Vagina (tissue), 2 donors: ENCODE data around the gene ANXA5. TPM values are rescaled to one million over a fixed set of nuclear protein-coding genes. Genes with fewer than 3 reads are reported as not detected.

ENCODE experiments used
- DNase-seq, 2 donors: peaks; one replicate each; pipeline ENCODE4 v3.0.0-alpha.2; 2017; ENCODE audit errors: extremely low spot score in 2 of 2
- H3K27ac ChIP-seq: fragments of 200-600 bp; sonication (generic); one replicate; pipeline ENCODE4 v1.5.1; 2019
- H3K27me3 ChIP-seq: fragments of 200-600 bp; sonication (generic); one replicate; pipeline ENCODE4 v1.5.1; 2019
- H3K36me3 ChIP-seq, 2 donors: fragments of 200-600 bp; sonication (generic); one replicate each; pipeline ENCODE4 v1.5.1; 2017 to 2019
- H3K4me1 ChIP-seq: fragments of 200-600 bp; sonication (generic); one replicate; pipeline ENCODE4 v1.5.1; 2019
- H3K4me3 ChIP-seq, 2 donors: fragments of 200-600 bp; sonication (generic); 1 replicate in 1 of 2; 2 replicates in 1 of 2; pipeline ENCODE4 v1.5.1; 2016 to 2019
- H3K9me3 ChIP-seq: fragments of 200-600 bp; sonication (generic); one replicate; pipeline ENCODE4 v1.5.1; 2019
- CTCF ChIP-seq, 3 experiments: fragments of 450-650 bp in 2 of 3; fragments of 200-600 bp in 1 of 3; sonication (generic) in 1 of 3; IDR thresholded peaks; one replicate each; pipeline ENCODE4 v1.5.1; 2017 to 2019; ENCODE audit warnings: antibody characterized with exemption in 3 of 3, mild to moderate bottlenecking in 2 of 3, moderate library complexity in 2 of 3
- POLR2A ChIP-seq, 2 donors: fragments of 450-650 bp; IDR thresholded peaks; one replicate each; pipeline ENCODE4 v1.6.1; 2017; ENCODE audit warnings: antibody characterized with exemption in 2 of 2, mild to moderate bottlenecking in 2 of 2, moderate library complexity in 2 of 2
- POLR2AphosphoS5 ChIP-seq, 2 donors: sonication (generic); formaldehyde crosslinking; IDR thresholded peaks; one replicate each; pipeline ENCODE4 v1.9.0; 2017; ENCODE audit warnings: antibody characterized with exemption in 2 of 2, mild to moderate bottlenecking in 2 of 2, low read depth in 1 of 2; ENCODE audit not compliant: insufficient read depth in 1 of 2
- intact Hi-C: fragments of 100-400 bp; cut with DNase I; formaldehyde crosslinking; loops from one replicate; pipeline ENCODE4 v1.15.1; 2023
- total RNA-seq: library from RNA; depleted of rRNA; stranded (reverse); fragments of >200 nt; gene quantifications from one replicate; pipeline ENCODE4 v1.2.3, GENCODE V29; 2016

The ANXA5 gene
- total RNA-seq, 1 donor from 2014 or later = 197 TPM

- Histone ChIP-seq H3K27ac (no peak overlapping the region), H3K4me3 (no peak overlapping the region), H3K4me1 (no peaks in the 10 kb centered on the region), H3K27me3 (no peaks in the 10 kb centered on the region), H3K36me3 (no peaks in the 10 kb centered on the region), H3K9me3 (no peaks in the 10 kb centered on the region)
- TF ChIP-seq POLR2A (IDR thresholded peaks at IDR 0.05) = no peak
- TF ChIP-seq POLR2AphosphoS5 (IDR thresholded peaks at IDR 0.05; ENCODE audit: insufficient read depth in 1 of 2, low read depth in 1 of 2) = no peak
- TF ChIP-seq CTCF (IDR thresholded peaks at IDR 0.05) = no peak
- intact Hi-C loops = no loop called here
- DNase-seq = no peak
These were observed 42.2 kb upstream of the ANXA5 start for GRCh38 chr4:121738780-121739535.

DNA sequence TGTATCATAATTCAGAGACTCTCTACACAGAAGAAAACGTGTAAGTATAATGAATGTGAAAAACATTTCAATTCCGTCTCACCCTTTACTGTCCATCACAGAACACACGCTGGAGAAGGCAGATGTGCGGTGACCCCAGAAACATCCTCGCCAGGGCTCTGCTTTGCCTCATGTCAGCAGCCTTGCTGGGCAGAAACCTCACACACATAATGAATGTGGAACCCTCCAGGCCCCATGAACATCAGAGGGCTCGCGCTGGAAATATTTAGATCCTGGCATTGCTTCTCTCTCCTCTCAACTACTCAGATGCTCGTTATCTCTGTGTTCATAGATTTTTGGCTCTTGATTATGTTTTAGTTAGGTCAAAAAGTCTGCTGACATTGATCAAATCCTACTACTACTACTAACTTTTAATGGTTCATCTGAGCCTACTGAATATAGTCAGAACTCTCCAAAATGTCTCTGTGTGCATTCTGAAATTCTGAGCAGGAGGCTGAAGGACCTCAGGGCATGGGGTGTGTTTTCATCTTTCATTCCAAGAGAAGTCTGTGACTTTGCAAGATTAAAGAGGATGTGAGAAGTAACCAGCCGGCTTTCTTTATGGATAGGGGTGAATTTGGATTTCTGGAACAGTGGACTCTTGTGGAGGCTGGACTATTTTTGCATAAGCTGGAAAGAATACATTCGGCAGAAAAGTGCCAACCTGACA lies 41.2 kb upstream of the ANXA5 start:
- intact Hi-C loops = no loop called here
- Histone ChIP-seq H3K36me3 (no peaks in the 10 kb centered on the region), H3K9me3 (no peaks in the 10 kb centered on the region), H3K27ac (no peak overlapping the region), H3K27me3 (no peaks in the 10 kb centered on the region), H3K4me1 (no peaks in the 10 kb centered on the region), H3K4me3 (no peak overlapping the region)
- DNase-seq = no peak
- TF ChIP-seq POLR2AphosphoS5 (IDR thresholded peaks at IDR 0.05; ENCODE audit: insufficient read depth in 1 of 2, low read depth in 1 of 2) = no peak
- TF ChIP-seq POLR2A (IDR thresholded peaks at IDR 0.05) = no peak
- no peak for TF ChIP-seq CTCF (IDR thresholded peaks at IDR 0.05)

GRCh38 chr4:121736735-121737351 lies 40.1 kb upstream of the ANXA5 start:
- intact Hi-C loops = no loop called here
- no peaks in the 10 kb centered on the region for H3K36me3 ChIP-seq
- no peak overlapping the region for H3K27ac ChIP-seq
- H3K4me1 ChIP-seq = no peaks in the 10 kb centered on the region
- no peaks in the 10 kb centered on the region for H3K9me3 ChIP-seq
- H3K4me3 ChIP-seq = no peak overlapping the region
- TF ChIP-seq POLR2AphosphoS5 (IDR thresholded peaks at IDR 0.05; ENCODE audit: insufficient read depth in 1 of 2, low read depth in 1 of 2) = no peak
- TF ChIP-seq CTCF (IDR thresholded peaks at IDR 0.05) = no peak
- TF ChIP-seq POLR2A (IDR thresholded peaks at IDR 0.05) = no peak
- no peak for DNase-seq
- H3K27me3 ChIP-seq = no peaks in the 10 kb centered on the region

- no peak for DNase-seq
- Histone ChIP-seq H3K27ac (no peak overlapping the region), H3K36me3 (no peaks in the 10 kb centered on the region), H3K4me1 (no peaks in the 10 kb centered on the region), H3K9me3 (no peaks in the 10 kb centered on the region), H3K4me3 (no peak overlapping the region), H3K27me3 (no peaks in the 10 kb centered on the region)
- intact Hi-C loops = no loop called here
- TF ChIP-seq POLR2A (IDR thresholded peaks at IDR 0.05) (no peak), CTCF (IDR thresholded peaks at IDR 0.05) (no peak), POLR2AphosphoS5 (IDR thresholded peaks at IDR 0.05; ENCODE audit: insufficient read depth in 1 of 2, low read depth in 1 of 2) (no peak)
These were observed 37.8 kb upstream of the ANXA5 start for GRCh38 chr4:121734571-121734970.
